ENCODE results near the gene DSE.

Gene DSE

GRCh38 chr6:116409756-116410155, 39.0 kb downstream of the DSE start:
- DNase-seq (ENCODE audit: low read depth in 4 of 4, low spot score in 1 of 4): no peak

- DNase-seq (ENCODE audit: low read depth in 4 of 4, low spot score in 1 of 4): no peak
Measured at GRCh38 chr6:116411284-116411623, 40.5 kb downstream of the DSE start.

- no peak for DNase-seq (ENCODE audit: low read depth in 4 of 4, low spot score in 1 of 4)
Measured at GRCh38 chr6:116412270-116412669, 41.5 kb downstream of the DSE start.

- no peak for DNase-seq (ENCODE audit: low read depth in 4 of 4, low spot score in 1 of 4)
Measured at GRCh38 chr6:116413357-116413756, 42.6 kb downstream of the DSE start.

- DNase-seq (ENCODE audit: low read depth in 4 of 4, low spot score in 1 of 4): no peak
Measured at GRCh38 chr6:116417661-116418060, 46.9 kb downstream of the DSE start.

GRCh38 chr6:116419069-116419786, 48.5 kb downstream of the DSE start:
- no peak for DNase-seq (ENCODE audit: low read depth in 4 of 4, low spot score in 1 of 4)

GRCh38 chr6:116420341-116420740, 49.6 kb downstream of the DSE start:
- no peak for DNase-seq (ENCODE audit: low read depth in 4 of 4, low spot score in 1 of 4)

GRCh38 chr6:116422238-116422637, 51.5 kb downstream of the DSE start:
- no peak for DNase-seq (ENCODE audit: low read depth in 4 of 4, low spot score in 1 of 4)

- DNase-seq (ENCODE audit: low read depth in 4 of 4, low spot score in 1 of 4): no peak
Measured at GRCh38 chr6:116424001-116424400, 53.3 kb downstream of the DSE start.

GRCh38 chr6:116426551-116426950, 55.8 kb downstream of the DSE start:
- DNase-seq (ENCODE audit: low read depth in 4 of 4, low spot score in 1 of 4): no peak

GRCh38 chr6:116429111-116429510, 58.4 kb downstream of the DSE start:
- no peak for DNase-seq (ENCODE audit: low read depth in 4 of 4, low spot score in 1 of 4)

GRCh38 chr6:116430860-116431259, 60.1 kb downstream of the DSE start:
- DNase-seq (ENCODE audit: low read depth in 4 of 4, low spot score in 1 of 4): no peak

GRCh38 chr6:116431964-116432595, 61.3 kb downstream of the DSE start:
- no peak for DNase-seq (ENCODE audit: low read depth in 4 of 4, low spot score in 1 of 4)

- DNase-seq (ENCODE audit: low read depth in 4 of 4, low spot score in 1 of 4): no peak
Measured at GRCh38 chr6:116433206-116433712, 62.5 kb downstream of the DSE start.

- DNase-seq (ENCODE audit: low read depth in 4 of 4, low spot score in 1 of 4): no peak
Measured at GRCh38 chr6:116434056-116434725, 63.4 kb downstream of the DSE start.

GRCh38 chr6:116436586-116436985, 65.8 kb downstream of the DSE start:
- DNase-seq (ENCODE audit: low read depth in 4 of 4, low spot score in 1 of 4): no peak

- DNase-seq (ENCODE audit: low read depth in 4 of 4, low spot score in 1 of 4): no peak
Measured at GRCh38 chr6:116437656-116438055, 66.9 kb downstream of the DSE start.

GRCh38 chr6:116438590-116439448, 68.1 kb downstream of the DSE start:
- no peak for DNase-seq (ENCODE audit: low read depth in 4 of 4, low spot score in 1 of 4)

GRCh38 chr6:116439522-116440051, 68.8 kb downstream of the DSE start:
- DNase-seq (ENCODE audit: low read depth in 4 of 4, low spot score in 1 of 4): no peak

GRCh38 chr6:116443105-116443504, 72.4 kb downstream of the DSE start:
- no peak for DNase-seq (ENCODE audit: low read depth in 4 of 4, low spot score in 1 of 4)

- DNase-seq (ENCODE audit: low read depth in 4 of 4, low spot score in 1 of 4): no peak
Measured at GRCh38 chr6:116444092-116444491, 73.3 kb downstream of the DSE start.
